PC-3 (cell line): ENCODE data around the gene NDUFAF8. TPM values are rescaled to one million over a fixed set of nuclear protein-coding genes. Genes with fewer than 3 reads are reported as not detected.

Experiments used
- ATAC-seq: fragments of 200-7000 bp; cut with Tn5 transposase; 2 replicates; pipeline ENCODE4 v1.9.1; 2020; ENCODE audit warnings: mild to moderate bottlenecking, moderate library complexity
- BruUV-seq: library from RNA; stranded (reverse); fragments of 400-500 nt; replicated peaks from 2 replicates; lab custom pipeline; 2021; lab: Mats Ljungman, UMichigan
- CTCF ChIA-PET: fragments of 300-600 bp; sonication (Branson Sonifier 250); formaldehyde crosslinking; loops from one replicate; lab custom pipeline; 2022; ENCODE audit warnings: antibody characterized with exemption; lab: Charles Lee
- POLR2A ChIA-PET: fragments of 300-600 bp; sonication (Branson Sonifier 250); formaldehyde crosslinking; loops from one replicate; lab custom pipeline; 2022; ENCODE audit warnings: antibody characterized with exemption; ENCODE audit not compliant: unreplicated experiment; lab: Charles Lee
- DNase-seq: peaks from one replicate; pipeline ENCODE4 v3.0.0-alpha.2; 2015
- H2AFZ ChIP-seq: fragments of 300-600 bp; sonication (generic); 2 replicates; pipeline ENCODE4 v1.6.0; 2016; ENCODE audit warnings: antibody characterized with exemption, low read length
- H3F3A ChIP-seq: fragments of 300-600 bp; sonication (generic); one replicate; pipeline ENCODE4 v1.6.0; 2017; ENCODE audit warnings: antibody characterized with exemption, low read length, control low read depth, mild to moderate bottlenecking; ENCODE audit not compliant: unreplicated experiment
- H3K27ac ChIP-seq: fragments of 300-600 bp; sonication (generic); 2 replicates; pipeline ENCODE4 v1.5.1; 2016; ENCODE audit warnings: mild to moderate bottlenecking, low read length
- H3K27me3 ChIP-seq: fragments of 300-600 bp; sonication (generic); 2 replicates; pipeline ENCODE4 v1.6.1; 2016; ENCODE audit warnings: low read length, mixed read lengths
- H3K36me3 ChIP-seq: fragments of 300-600 bp; sonication (generic); 2 replicates; pipeline ENCODE4 v1.6.1; 2016; ENCODE audit warnings: low read depth, mixed run types, low read length, mixed read lengths
- H3K4me1 ChIP-seq: fragments of 300-600 bp; sonication (generic); 2 replicates; pipeline ENCODE4 v1.5.1; 2016; ENCODE audit warnings: low read length; ENCODE audit not compliant: insufficient read depth
- H3K4me2 ChIP-seq: fragments of 300-600 bp; sonication (generic); 2 replicates; pipeline ENCODE4 v1.6.0; 2016; ENCODE audit warnings: low read length
- H3K4me3 ChIP-seq: fragments of 300-600 bp; sonication (generic); 2 replicates; pipeline ENCODE4 v1.5.1; 2016; ENCODE audit warnings: mild to moderate bottlenecking, low read length, mixed read lengths
- H3K79me2 ChIP-seq: fragments of 300-600 bp; sonication (generic); 2 replicates; pipeline ENCODE4 v1.6.1; 2017; ENCODE audit warnings: low read length, mixed read lengths
- H3K9ac ChIP-seq: fragments of 300-600 bp; sonication (generic); 2 replicates; pipeline ENCODE4 v1.6.0; 2016; ENCODE audit warnings: mild to moderate bottlenecking, low read length
- H3K9me2 ChIP-seq: fragments of 300-600 bp; sonication (generic); replicated peaks from 2 replicates; pipeline ENCODE4 v1.6.1; 2016; ENCODE audit warnings: mixed run types, low read length, mixed read lengths
- H3K9me3 ChIP-seq: fragments of 300-600 bp; sonication (generic); 2 replicates; pipeline ENCODE4 v1.6.1; 2016; ENCODE audit warnings: low read length, mixed read lengths
- H4K20me1 ChIP-seq: fragments of 300-600 bp; sonication (generic); 2 replicates; pipeline ENCODE4 v1.6.1; 2016; ENCODE audit warnings: low read length, mixed read lengths
- CTCF ChIP-seq: fragments of 300-600 bp; sonication (generic); conservative IDR thresholded peaks from 2 replicates; pipeline ENCODE4 v1.5.1; 2017; ENCODE audit warnings: antibody characterized with exemption, low read depth, mild to moderate bottlenecking, low read length
- EZH2 ChIP-seq: fragments of 300-600 bp; sonication (generic); IDR thresholded peaks from one replicate; pipeline ENCODE4 v1.6.1; 2017; ENCODE audit warnings: antibody characterized with exemption, mild to moderate bottlenecking, low read length; ENCODE audit not compliant: unreplicated experiment
- EZH2phosphoT487 ChIP-seq: fragments of 300-600 bp; sonication (generic); IDR thresholded peaks from 2 replicates; pipeline ENCODE4 v1.6.1; 2018; ENCODE audit warnings: mild to moderate bottlenecking, antibody characterized with exemption, low read length, borderline replicate concordance
- intact Hi-C: fragments of 100-400 bp; cut with micrococcal nuclease; formaldehyde crosslinking; loops from 2 replicates; pipeline ENCODE4 v1.9.0; 2023
- total RNA-seq: library from RNA; depleted of rRNA; stranded (reverse); fragments of >200 nt; gene quantifications from 2 replicates; pipeline ENCODE4 v1.2.3, GENCODE V29; 2014

NDUFAF8 gene
- total RNA-seq, 1 experiment from 2014 or later = 125 TPM

GRCh38 chr17:81207610-81208581 lies 31.2 kb upstream of the NDUFAF8 start:
- Histone ChIP-seq H3K9me2 (no peaks in the 10 kb centered on the region), H3K4me2 (no peak overlapping the region), H3K9me3 (no peaks in the 10 kb centered on the region), H3K36me3 (no peaks in the 10 kb centered on the region), H3K27ac (no peak overlapping the region), H4K20me1 (no peaks in the 10 kb centered on the region), H3K79me2 (no peaks in the 10 kb centered on the region), H3K4me1 (no peaks in the 10 kb centered on the region), H3K4me3 (no peak overlapping the region), H3F3A (no peaks in the 10 kb centered on the region), H2AFZ (no peak overlapping the region), H3K27me3 (no peaks in the 10 kb centered on the region), H3K9ac (no peak overlapping the region)
- intact Hi-C loops = no loop called here
- no TSS peak for BruUV-seq
- ChIA-PET POLR2A (no interaction called here), CTCF (no interaction called here)
- DNase-seq (no peak), ATAC-seq (no peak)
- TF ChIP-seq CTCF (no peak), EZH2phosphoT487 (no peak), EZH2 (no peak)

GRCh38 chr17:81208651-81209050 lies 30.5 kb upstream of the NDUFAF8 start:
- no peak for ATAC-seq
- intact Hi-C loops = no loop called here
- no peak overlapping the region for H3K9ac ChIP-seq
- BruUV-seq = no TSS peak
- no peak overlapping the region for H3K27ac ChIP-seq
- ChIA-PET CTCF (no interaction called here), POLR2A (no interaction called here)
- H2AFZ ChIP-seq = no peak overlapping the region
- H4K20me1 ChIP-seq = no peaks in the 10 kb centered on the region
- no peaks in the 10 kb centered on the region for H3K27me3 ChIP-seq
- H3F3A ChIP-seq = no peaks in the 10 kb centered on the region
- TF ChIP-seq CTCF (no peak), EZH2phosphoT487 (no peak), EZH2 (no peak)
- H3K9me3 ChIP-seq = no peaks in the 10 kb centered on the region
- no peak overlapping the region for H3K4me3 ChIP-seq
- no peaks in the 10 kb centered on the region for H3K36me3 ChIP-seq
- H3K4me2 ChIP-seq = no peak overlapping the region
- no peaks in the 10 kb centered on the region for H3K4me1 ChIP-seq
- H3K9me2 ChIP-seq = no peaks in the 10 kb centered on the region
- no peak for DNase-seq
- H3K79me2 ChIP-seq = no peaks in the 10 kb centered on the region

GRCh38 chr17:81209141-81209540 lies 30.0 kb upstream of the NDUFAF8 start:
- Histone ChIP-seq H3K27me3 (no peaks in the 10 kb centered on the region), H2AFZ (no peak overlapping the region), H3K9me3 (no peaks in the 10 kb centered on the region), H3K36me3 (no peaks in the 10 kb centered on the region), H4K20me1 (no peaks in the 10 kb centered on the region), H3K4me2 (no peak overlapping the region), H3K9me2 (no peaks in the 10 kb centered on the region), H3K4me1 (no peaks in the 10 kb centered on the region), H3K9ac (no peak overlapping the region), H3K4me3 (no peak overlapping the region), H3F3A (no peaks in the 10 kb centered on the region), H3K79me2 (no peaks in the 10 kb centered on the region), H3K27ac (no peak overlapping the region)
- intact Hi-C loops = no loop called here
- POLR2A ChIA-PET = no interaction called here
- ATAC-seq = no peak
- BruUV-seq = no TSS peak
- CTCF ChIA-PET = no interaction called here
- TF ChIP-seq CTCF = no peak
- DNase-seq = no peak
